COLO668 (cell line): ENCODE data around the gene CCDC54.
"Not testable (repeated sequence)": the region's sequence is repeated elsewhere in the genome, so short reads cannot be mapped to it uniquely, and the experiment has no call there.

Experiments
- DNase-seq: peaks from one replicate; lab custom pipeline; 2025; ENCODE audit not compliant: unreplicated experiment; lab: John Stamatoyannopoulos, UW

CCDC54 gene

GRCh38 chr3:107377151-107377550 is at the start of gene CCDC54:
CCDC54 (plus strand) TSS chr3:107377439; CDS start chr3:107377588, 149 bp downstream.
- no peak for DNase-seq

DNA sequence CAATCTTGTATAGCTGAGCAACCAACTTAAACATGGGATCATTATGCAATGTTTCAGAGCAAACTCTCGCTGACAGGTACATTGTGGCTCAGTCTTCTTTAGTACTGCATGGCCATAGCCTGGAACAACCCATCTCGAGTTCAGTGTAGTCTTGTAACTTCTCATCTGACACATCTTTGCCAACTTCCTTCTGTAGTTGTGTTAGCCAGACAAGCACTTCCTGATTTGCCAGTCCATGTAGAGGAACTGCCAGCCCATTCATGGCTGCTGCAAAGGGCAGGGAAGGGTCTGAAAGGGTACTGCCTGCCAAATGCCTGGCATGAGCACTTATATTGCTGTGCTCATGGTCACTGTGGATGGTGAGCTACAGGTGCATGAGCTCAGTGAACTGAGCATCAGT is 49.2 kb upstream of the CCDC54 start:
- no peak for DNase-seq

DNA sequence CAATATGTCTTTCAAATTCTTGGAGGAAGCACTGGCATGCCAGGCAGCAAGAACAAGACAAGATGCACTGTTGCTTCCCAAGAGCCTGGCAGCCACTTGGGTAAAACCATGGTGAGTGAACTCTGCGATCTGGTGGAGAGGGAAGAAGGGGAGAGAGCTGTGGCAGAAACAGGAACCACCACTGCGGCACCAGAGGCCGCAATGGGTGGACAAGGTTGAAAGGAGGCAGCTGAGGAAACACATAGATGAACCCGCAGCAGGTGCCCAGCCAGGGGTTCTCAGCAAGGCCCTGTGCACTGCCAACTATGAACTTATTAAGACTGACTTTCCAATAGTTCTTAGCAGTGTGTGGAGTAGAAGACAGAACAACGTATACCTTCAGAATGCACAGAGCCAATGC is 48.2 kb upstream of the CCDC54 start:
- DNase-seq: no peak

DNA sequence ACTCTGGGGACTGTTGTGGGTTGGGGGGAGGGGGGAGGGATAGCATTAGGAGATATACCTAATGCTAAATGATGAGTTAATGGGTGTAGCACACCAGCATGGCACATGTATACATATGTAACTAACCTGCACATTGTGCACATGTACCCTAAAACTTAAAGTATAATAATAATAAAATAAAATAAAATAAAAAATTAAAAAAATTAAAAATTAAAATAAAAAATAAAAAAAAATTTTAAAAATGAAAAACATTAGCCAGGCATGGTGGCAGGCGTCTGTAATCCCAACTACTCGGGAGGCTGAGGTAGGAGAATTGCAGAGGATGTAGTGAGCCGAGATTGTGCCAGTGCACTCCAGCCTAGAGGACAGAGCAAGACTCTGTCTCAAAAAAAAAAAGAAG is 37.5 kb upstream of the CCDC54 start:
- not testable (repeated sequence) for DNase-seq

DNA sequence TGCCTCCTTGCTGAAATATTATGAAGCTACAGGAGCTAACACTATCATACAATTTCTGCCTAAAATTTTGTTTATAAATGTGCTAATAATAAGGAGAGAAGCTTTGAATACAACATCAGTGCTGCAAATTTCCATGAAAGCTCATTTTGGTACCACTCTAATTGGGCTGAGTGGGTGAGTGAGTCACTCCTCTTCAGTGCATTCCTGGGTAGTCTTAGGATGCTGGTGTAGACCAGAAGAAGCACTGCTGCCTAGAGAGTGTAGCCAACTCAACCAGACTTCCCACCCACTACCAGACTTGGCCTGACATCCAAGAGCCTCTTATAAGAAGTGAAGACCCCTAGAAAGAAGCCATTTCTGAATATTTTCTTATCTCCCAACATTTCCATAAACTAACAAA is 32.5 kb upstream of the CCDC54 start:
- DNase-seq: no peak

DNA sequence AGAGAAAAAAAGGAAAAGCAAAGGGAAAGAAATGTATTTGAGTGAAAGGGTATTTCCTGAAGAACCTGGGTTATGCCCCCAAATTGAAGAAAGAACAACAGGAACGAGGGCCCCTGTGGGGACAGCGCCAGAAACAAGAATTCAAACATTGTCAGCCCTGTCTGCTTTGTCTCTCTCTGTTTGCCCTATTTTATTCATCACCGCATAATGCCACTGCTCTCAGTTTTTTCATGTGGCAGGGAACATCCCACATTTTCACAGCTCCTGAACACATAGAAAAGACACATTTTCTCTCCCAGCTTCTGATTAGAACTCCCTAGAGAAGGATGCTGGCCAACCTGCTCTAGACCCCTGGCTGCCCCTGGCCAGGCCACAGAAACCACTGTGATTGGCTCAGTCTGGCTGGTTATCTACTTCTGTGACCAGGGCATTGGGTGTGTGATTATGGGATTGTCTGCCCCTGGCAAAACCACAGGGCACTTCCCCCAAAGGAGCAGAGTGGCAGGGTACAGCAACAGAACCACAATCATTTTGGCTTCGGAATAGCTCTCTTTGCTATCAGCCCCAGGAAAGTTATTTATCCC is 31.3 kb upstream of the CCDC54 start:
- no peak for DNase-seq

DNA sequence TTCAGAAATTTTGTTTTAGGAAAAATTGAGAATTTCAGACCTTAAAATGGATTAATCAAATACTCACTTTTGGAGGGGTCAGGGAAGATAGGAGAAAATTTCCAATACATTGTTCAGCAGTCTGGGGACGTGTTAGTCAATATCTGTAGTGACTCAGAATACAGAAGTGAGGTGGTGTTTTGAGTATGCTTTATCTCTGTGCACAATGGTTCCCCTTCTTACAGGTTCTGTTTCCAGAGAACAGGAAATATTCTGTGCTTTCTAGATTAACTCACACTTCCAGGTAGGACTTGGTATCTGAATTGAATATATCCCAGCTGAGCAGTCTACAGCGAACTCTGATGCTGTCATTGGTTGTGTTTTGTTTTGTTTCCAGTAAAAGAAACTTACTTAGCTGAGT is 30.7 kb upstream of the CCDC54 start:
- no peak for DNase-seq

DNA sequence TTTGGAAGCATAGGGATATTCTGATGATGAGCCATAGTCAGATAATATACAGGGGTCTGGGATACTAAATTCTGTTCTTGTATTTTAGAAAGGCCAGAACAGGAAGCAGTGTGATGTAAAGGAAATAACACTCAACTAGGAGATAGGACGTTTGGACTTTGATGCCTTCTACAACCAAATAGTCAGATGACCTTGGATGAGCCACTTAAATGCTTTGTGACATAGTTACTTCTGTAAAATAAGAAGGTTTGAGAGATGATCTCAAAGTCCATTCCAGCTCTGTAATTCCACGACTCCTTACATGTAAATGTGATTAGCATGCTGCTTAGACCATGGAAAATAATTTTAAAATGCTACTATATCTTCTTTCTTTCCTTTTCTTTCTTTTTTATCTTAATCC is 29.5 kb upstream of the CCDC54 start:
- DNase-seq: no peak

GRCh38 chr3:107356706-107357105 is 20.5 kb upstream of the CCDC54 start:
- DNase-seq: no peak

GRCh38 chr3:107361633-107362032 is 15.6 kb upstream of the CCDC54 start:
- DNase-seq: no peak

DNA sequence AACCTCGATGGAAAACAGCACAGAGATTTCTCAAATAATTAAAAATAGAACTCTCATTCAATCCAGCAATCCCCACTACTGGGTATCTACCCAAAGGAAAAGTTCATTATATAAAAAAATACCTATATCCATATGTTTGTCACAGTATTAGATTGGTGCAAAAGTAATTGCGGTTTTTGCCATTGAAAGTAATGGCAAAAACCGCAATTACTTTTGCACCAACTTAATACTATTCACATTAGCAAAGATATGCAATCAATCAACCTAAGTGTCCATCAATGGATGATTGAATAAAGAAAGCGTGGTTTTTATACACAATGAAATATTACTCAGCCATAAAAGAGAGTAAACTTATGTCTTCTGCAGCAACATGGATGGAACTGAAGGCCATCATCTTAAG is 12.2 kb upstream of the CCDC54 start:
- no peak for DNase-seq

GRCh38 chr3:107366766-107367165 is 10.5 kb upstream of the CCDC54 start:
- DNase-seq: no peak

GRCh38 chr3:107367353-107367752 is 9.9 kb upstream of the CCDC54 start:
- DNase-seq: no peak

GRCh38 chr3:107368654-107369398 is 8.4 kb upstream of the CCDC54 start:
- DNase-seq: no peak

- no peak for DNase-seq
Observed at GRCh38 chr3:107369791-107370190, 7.4 kb upstream of the CCDC54 start.

DNA sequence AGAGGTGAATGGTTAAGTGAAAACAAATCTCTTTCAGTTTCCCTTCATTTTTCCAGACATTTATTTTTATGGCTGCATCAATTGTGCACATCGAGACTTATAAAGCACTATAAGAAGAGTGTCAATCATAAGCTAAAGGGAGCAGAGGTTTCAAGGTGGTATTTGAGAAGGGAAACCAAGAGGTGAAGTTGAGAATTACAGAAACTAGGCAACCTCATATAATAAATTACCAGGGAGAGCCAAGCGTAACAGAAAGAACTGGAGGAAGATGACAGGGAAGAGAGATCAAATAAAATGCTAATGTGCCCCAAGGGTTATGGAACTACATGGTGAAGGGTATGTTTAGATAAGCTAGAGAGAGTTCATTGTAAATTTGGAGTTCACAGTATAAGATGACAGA is 6.3 kb upstream of the CCDC54 start:
- DNase-seq: no peak

GRCh38 chr3:107372506-107372905 is 4.7 kb upstream of the CCDC54 start:
- DNase-seq: no peak

DNA sequence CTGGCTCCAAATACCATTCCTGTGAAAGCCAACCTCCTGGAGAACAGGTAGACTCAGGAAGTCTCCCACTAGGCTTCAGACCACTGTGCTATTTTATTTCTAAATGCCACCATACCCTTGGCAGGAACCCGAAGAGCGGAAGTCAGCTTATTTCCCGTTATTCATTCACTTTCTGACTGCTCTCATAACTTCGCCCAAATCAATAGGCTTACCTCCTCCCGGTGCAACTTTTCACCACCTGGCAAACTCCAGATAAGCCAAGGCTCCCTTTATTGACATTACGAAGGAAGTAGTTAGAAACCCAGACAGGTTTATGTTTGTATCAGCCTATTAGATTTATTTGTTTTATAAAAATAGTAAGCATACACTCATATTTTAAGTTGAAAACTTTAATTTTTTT is 3.3 kb upstream of the CCDC54 start:
- no peak for DNase-seq

- DNase-seq: no peak
Observed at GRCh38 chr3:107375682-107376081, 1.6 kb upstream of the CCDC54 start.

DNA sequence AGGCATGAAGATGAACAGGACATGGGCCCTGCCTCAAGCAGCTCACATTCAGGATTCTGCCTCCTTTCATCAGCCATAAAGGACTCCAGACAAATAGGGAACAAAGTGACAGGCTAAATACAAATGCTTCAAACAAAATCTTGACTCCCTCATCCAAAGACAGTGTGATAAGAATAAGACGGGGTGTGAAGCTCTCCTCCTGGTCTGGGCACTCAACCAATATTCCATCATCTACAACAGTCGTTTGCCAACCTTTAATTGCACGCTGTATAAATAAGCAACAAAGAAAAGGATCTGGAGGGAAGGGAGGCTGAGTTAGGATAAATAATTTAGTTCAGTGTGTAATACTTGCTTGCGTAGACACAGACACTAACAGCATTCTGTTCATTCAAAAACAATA is 5.4 kb downstream of the CCDC54 start:
- no peak for DNase-seq

GRCh38 chr3:107384428-107384827 is 7.2 kb downstream of the CCDC54 start:
- no peak for DNase-seq

GRCh38 chr3:107384907-107385306 is 7.7 kb downstream of the CCDC54 start:
- no peak for DNase-seq

DNA sequence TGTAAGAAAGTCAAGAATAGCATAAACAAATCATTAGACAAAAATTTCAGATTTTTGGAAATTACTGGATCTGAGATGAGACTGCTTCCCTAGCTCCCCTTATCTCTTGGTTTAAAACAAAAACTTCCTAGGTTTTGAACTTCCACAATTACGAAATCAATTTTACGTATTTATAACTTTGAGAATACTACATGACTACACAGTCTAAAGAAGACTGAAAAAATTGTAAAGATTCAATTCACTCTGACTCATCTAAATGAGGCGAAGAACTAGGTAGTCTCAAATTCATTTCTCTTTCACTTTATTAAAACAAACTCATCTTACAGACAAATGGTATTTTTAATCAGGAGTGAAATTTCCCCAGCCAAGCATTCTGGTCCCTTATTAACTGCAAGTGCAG is 10.3 kb downstream of the CCDC54 start:
- no peak for DNase-seq
